ENCODE results near the gene SIPA1. TPM values are rescaled to one million over a fixed set of nuclear protein-coding genes. Genes with fewer than 3 reads are reported as not detected.

SIPA1 gene
- total RNA-seq, 4 donors from 2014 or later = 19.3 to 60.5 (median 33.3) TPM

GRCh38 chr11:65692367-65692766 is 54.5 kb downstream of the SIPA1 start:
- TF ChIP-seq CTCF (IDR thresholded peaks at IDR 0.05) = no peak
- ATAC-seq (ENCODE audit: low FRiP score) (no peak), DNase-seq (ENCODE audit: low spot score) (no peak)

- TF ChIP-seq CTCF (IDR thresholded peaks at IDR 0.05) = no peak
- ATAC-seq (ENCODE audit: low FRiP score) (no peak), DNase-seq (ENCODE audit: low spot score) (no peak)
Observed at GRCh38 chr11:65695459-65696241, 57.7 kb downstream of the SIPA1 start.

- ATAC-seq (ENCODE audit: low FRiP score) = no peak
- no peak for DNase-seq (ENCODE audit: low spot score)
- TF ChIP-seq CTCF (IDR thresholded peaks at IDR 0.05) = no peak
Observed at GRCh38 chr11:65696802-65697552, 59.1 kb downstream of the SIPA1 start.

GRCh38 chr11:65698205-65698604 is 60.3 kb downstream of the SIPA1 start:
- ATAC-seq (ENCODE audit: low FRiP score) (no peak), DNase-seq (ENCODE audit: low spot score) (no peak)
- no peak for TF ChIP-seq CTCF (IDR thresholded peaks at IDR 0.05)

GRCh38 chr11:65699306-65699705 is 61.4 kb downstream of the SIPA1 start:
- ATAC-seq (ENCODE audit: low FRiP score) (no peak), DNase-seq (ENCODE audit: low spot score) (no peak)
- no peak for TF ChIP-seq CTCF (IDR thresholded peaks at IDR 0.05)

- ATAC-seq (ENCODE audit: low FRiP score) (no peak), DNase-seq (ENCODE audit: low spot score) (no peak)
- TF ChIP-seq CTCF (IDR thresholded peaks at IDR 0.05) = no peak
Observed at GRCh38 chr11:65700399-65700798, 62.5 kb downstream of the SIPA1 start.

Small RNA genes lying within 50 kb of the gene (small RNA-seq; reads per million reads assigned to genes)
- gene MIR4489 = not detected
- gene MIR4690 = not detected
- gene RN7SL309P = not detected

Other genes starting within 250 kb of the SIPA1 start
- 1,000 to 10,000 TPM in 1 of 4 donors, 100 to 1,000 TPM in 3; 447 to 1,169 (median 678) TPM for gene NEAT1, start 215.3 kb upstream of the SIPA1 start, total RNA-seq
- over 10,000 TPM; 11,614 to 21,764 (median 16,063) TPM for gene MALAT1, start 139.1 kb upstream of the SIPA1 start, total RNA-seq
- 100 to 1,000 TPM in 1 of 4 donors, 10 to 100 TPM in 3; 75.4 to 105 (median 88.8) TPM for gene SCYL1, start 113.0 kb upstream of the SIPA1 start, total RNA-seq
- gene LTBP3, start 79.7 kb upstream of the SIPA1 start, total RNA-seq = 10 to 100 TPM; 67.3 to 84.8 (median 76.5) TPM
- gene ZNRD2, start 67.6 kb upstream of the SIPA1 start, total RNA-seq = 10 to 100 TPM; 41.1 to 56.1 (median 50.1) TPM
- 10 to 100 TPM; 29.1 to 37.4 (median 33.1) TPM for gene FAM89B, start 65.6 kb upstream of the SIPA1 start, total RNA-seq
- gene EHBP1L1, start 62.0 kb upstream of the SIPA1 start, total RNA-seq = 100 to 1,000 TPM in 1 of 4 donors, 10 to 100 TPM in 3; 21.2 to 125 (median 65.6) TPM
- gene KCNK7, start 42.3 kb upstream of the SIPA1 start, total RNA-seq = 1 to 10 TPM in 3 of 4 donors, not detected in 1; 1.1 to 1.7 (median 1.5) TPM
- gene MAP3K11, start 23.9 kb upstream of the SIPA1 start, total RNA-seq = 10 to 100 TPM; 29.6 to 69.5 (median 44.8) TPM
- gene PCNX3, start 22.3 kb upstream of the SIPA1 start, total RNA-seq = 10 to 100 TPM; 15.8 to 25.1 (median 20.7) TPM
- gene RELA, start 24.8 kb downstream of the SIPA1 start, total RNA-seq = 10 to 100 TPM; 37.8 to 72.7 (median 46.8) TPM
- 10 to 100 TPM; 39.8 to 48.2 (median 44.7) TPM for gene KAT5, start 74.2 kb downstream of the SIPA1 start, total RNA-seq
- 100 to 1,000 TPM in 3 of 4 donors, 10 to 100 TPM in 1; 89.7 to 192 (median 125) TPM for gene RNASEH2C, start 82.7 kb downstream of the SIPA1 start, total RNA-seq
- gene AP5B1, start 142.9 kb downstream of the SIPA1 start, total RNA-seq = 10 to 100 TPM; 15.4 to 32.8 (median 30.9) TPM
- gene OVOL1, start 149.0 kb downstream of the SIPA1 start, total RNA-seq = not detected
- gene SNX32, start 195.9 kb downstream of the SIPA1 start, total RNA-seq = 1 to 10 TPM in 2 of 4 donors, under 1 TPM in 2; 0.79 to 1.6 (median 1.1) TPM
- gene CFL1, start 220.1 kb downstream of the SIPA1 start, total RNA-seq = 100 to 1,000 TPM; 485 to 798 (median 586) TPM
- gene MUS81, start 222.3 kb downstream of the SIPA1 start, total RNA-seq = 10 to 100 TPM; 25.9 to 60.8 (median 28.8) TPM
- gene EFEMP2, start 234.7 kb downstream of the SIPA1 start, total RNA-seq = 10 to 100 TPM; 39.4 to 81.8 (median 66.1) TPM
- gene CTSW, start 241.7 kb downstream of the SIPA1 start, total RNA-seq = 1 to 10 TPM; 1.6 to 3.9 (median 2.8) TPM